ENCODE data around the gene AP2A2.
"Not testable (repeated sequence)": the region's sequence is repeated elsewhere in the genome, so short reads cannot be mapped to it uniquely, and the experiment has no call there.

The AP2A2 gene

GRCh38 chr11:957212-957920 lies 31.7 kb downstream of the AP2A2 start:
- DNase-seq: no peak

- DNase-seq: no peak
These were observed 32.4 kb downstream of the AP2A2 start for GRCh38 chr11:958101-958500.

GRCh38 chr11:959027-959426 lies 33.4 kb downstream of the AP2A2 start:
- DNase-seq: no peak

- no peak for DNase-seq
These were observed 33.9 kb downstream of the AP2A2 start for GRCh38 chr11:959608-960007.

GRCh38 chr11:961310-961920 lies 35.7 kb downstream of the AP2A2 start:
- DNase-seq: not testable (repeated sequence)

- no peak for DNase-seq
These were observed 36.3 kb downstream of the AP2A2 start for GRCh38 chr11:961921-962320.

GRCh38 chr11:962688-963087 lies 37.0 kb downstream of the AP2A2 start:
- no peak for DNase-seq

- DNase-seq: no peak
These were observed 38.2 kb downstream of the AP2A2 start for GRCh38 chr11:963852-964251.

- DNase-seq: no peak
These were observed 39.6 kb downstream of the AP2A2 start for GRCh38 chr11:965206-965775.

GRCh38 chr11:967995-968751 lies 42.5 kb downstream of the AP2A2 start:
- no peak for DNase-seq

GRCh38 chr11:968822-969221 lies 43.2 kb downstream of the AP2A2 start:
- no peak for DNase-seq

GRCh38 chr11:969651-970205 lies 44.1 kb downstream of the AP2A2 start:
- no peak for DNase-seq

- no peak for DNase-seq
These were observed 44.7 kb downstream of the AP2A2 start for GRCh38 chr11:970319-970871.

- DNase-seq: no peak
These were observed 45.5 kb downstream of the AP2A2 start for GRCh38 chr11:971092-971690.

- no peak for DNase-seq
These were observed 46.2 kb downstream of the AP2A2 start for GRCh38 chr11:971731-972365.

GRCh38 chr11:972523-973211 lies 47.0 kb downstream of the AP2A2 start:
- no peak for DNase-seq

GRCh38 chr11:973237-973636 lies 47.6 kb downstream of the AP2A2 start:
- DNase-seq: no peak

- DNase-seq: not testable (repeated sequence)
These were observed 49.7 kb downstream of the AP2A2 start for GRCh38 chr11:975376-975775.

- DNase-seq: peak; percentile 34
These were observed 50.2 kb downstream of the AP2A2 start for GRCh38 chr11:975827-976226.

- no peak for DNase-seq
These were observed 50.9 kb downstream of the AP2A2 start for GRCh38 chr11:976431-977160.

Data from EL (cell line).